Measurements from ENCODE around the gene SNX32. TPM values are rescaled to one million over a fixed set of nuclear protein-coding genes. Genes with fewer than 3 reads are reported as not detected.
A peak's percentile ranks its signal among the peaks of the same experiment; 100 is the strongest.

The SNX32 gene
- total and polyA plus RNA-seq, 2 of the 13 experiments (the other 11 are each of a cell fraction or from before 2014, with no cell fraction given), result 0.09 to 0.34 TPM

- no peaks in the 10 kb centered on the region for H4K20me1 ChIP-seq (ENCODE audit: insufficient read depth, low read length)
- FAIRE-seq (no peak), DNase-seq (ENCODE audit: low spot score) (no peak), ATAC-seq (no peak)
- no peak overlapping the region for H2AFZ ChIP-seq (ENCODE audit: low read length)
- H3K27me3 ChIP-seq (ENCODE audit: control insufficient read depth in 1 of 2, insufficient read depth in 2 of 2, low read length in 2 of 2), result no peaks in the 10 kb centered on the region; a peak in 1 of 5 replicates
- intact Hi-C loops (cut with micrococcal nuclease; ENCODE audit: unreplicated experiment) (no loop called here), in situ Hi-C loops (cut with HindIII; ENCODE audit: extremely low pct_ligation_motif_present, low pct_unique_long_range_greater_than_20kb) (no loop called here)
- 96% methylated on average over 16 of the region's 16 CpGs for WGBS (ENCODE audit: low lambda C conversion rate)
- POLR2A ChIA-PET, result interaction anchor here (1.6 to 6.8 kb wide), 2 partner anchors 6 to 16 kb away, joined by 7 to 95 read pairs; partner anchors contain the start of gene FOSL1
- TF ChIP-seq RBFOX2 (IDR thresholded peaks at IDR 0.05; ENCODE audit: low read depth, low read length) (peak; percentile 48; the same call in 1 of the 2 replicates), ZNF768 (CRISPR knock-in tag; IDR thresholded peaks at IDR 0.05) (no peak), ZBTB33 (CRISPR knock-in tag; IDR thresholded peaks at IDR 0.05) (peak; percentile 21; the same call in 1 of the 2 replicates), AGO2 (optimal IDR thresholded peaks at IDR 0.05; ENCODE audit: low read depth, low read length) (peak; percentile 34), NFE2 (CRISPR knock-in tag; IDR thresholded peaks at IDR 0.05) (no peak), AGO1 (IDR thresholded peaks at IDR 0.05; ENCODE audit: low read depth, low read length, poor library complexity, severe bottlenecking) (peak; percentile 52)
- no TSS peak for BruUV-seq (replicated peaks)
- peaks cover 8 to 18% of the 10 kb centered on the region in 2 experiments; a peak in 4 of 5 replicates for H3K36me3 ChIP-seq (replicated peaks in 1 of 2; ENCODE audit: control insufficient read depth in 1 of 2, insufficient read depth in 2 of 2, low read length in 2 of 2)
- H3K4me3 ChIP-seq (replicated peaks in 1 of 3; ENCODE audit: insufficient read depth in 1 of 3, low read depth in 2 of 3, low read length in 3 of 3), result no peak overlapping the region
- CTCF ChIA-PET (ENCODE audit: low intra/inter-chr PET ratio, low total read pairs), result interaction anchor here (0.9 kb wide), 1 partner anchor 9 kb away, joined by 3 read pairs; no protein-coding TSS in a partner anchor
- H3K9ac ChIP-seq (ENCODE audit: insufficient read depth, low read depth, low read length), result no peak overlapping the region
- no peaks in the 10 kb centered on the region for H3K9me3 ChIP-seq (ENCODE audit: low read length)
- H3K27ac ChIP-seq (ENCODE audit: extremely low read length, insufficient read depth, low read length), result peak overlapping the region; percentile 26
- no peak overlapping the region for H3K4me2 ChIP-seq (ENCODE audit: low read depth, low read length)
- H3K79me2 ChIP-seq (ENCODE audit: insufficient read depth, low read length), result peaks cover 37% of the 10 kb centered on the region
- H3K4me1 ChIP-seq (ENCODE audit: insufficient read depth, low read length), result peaks cover 55% of the 10 kb centered on the region
Observed at GRCh38 chr11:65894034-65894591, 60.4 kb downstream of the SNX32 start.
